Right lung (tissue), 5 donors: ENCODE results near the gene PLEKHM2. TPM values are rescaled to one million over a fixed set of nuclear protein-coding genes. Genes with fewer than 3 reads are reported as not detected.

Source experiments
- DNase-seq, 2 donors: peaks; one replicate each; pipeline ENCODE4 v3.0.0-alpha.2; 2013
- polyA plus RNA-seq, 5 donors: library from polyadenylated mRNA; unstranded; fragments of 120-200 nt; gene quantifications; one replicate each; pipeline versions ENCODE4 v1.2.1 to v1.2.3, GENCODE V29; 2013; ENCODE audit warnings: inconsistent platforms in 1 of 5, low replicate concordance in 1 of 5; ENCODE audit not compliant: insufficient read length in 5 of 5, insufficient read depth in 1 of 5

The PLEKHM2 gene
- polyA plus RNA-seq, 5 donors, result 42.6 to 62.2 (median 55.3) TPM

- no peak for DNase-seq
Measured at GRCh38 chr1:15724949-15725880, 41.1 kb downstream of the PLEKHM2 start.

- DNase-seq, result no peak
Measured at GRCh38 chr1:15726508-15726907, 42.4 kb downstream of the PLEKHM2 start.

GRCh38 chr1:15727021-15727420 is 42.9 kb downstream of the PLEKHM2 start:
- DNase-seq, result no peak

GRCh38 chr1:15727424-15727823 is 43.3 kb downstream of the PLEKHM2 start:
- no peak for DNase-seq

GRCh38 chr1:15727866-15728534 is 43.9 kb downstream of the PLEKHM2 start:
- DNase-seq, result no peak

GRCh38 chr1:15728937-15729657 is 45.0 kb downstream of the PLEKHM2 start:
- DNase-seq, result no peak

GRCh38 chr1:15730423-15730822 is 46.3 kb downstream of the PLEKHM2 start:
- DNase-seq, result no peak

- no peak for DNase-seq
Measured at GRCh38 chr1:15730936-15731335, 46.8 kb downstream of the PLEKHM2 start.

- DNase-seq, result no peak
Measured at GRCh38 chr1:15731735-15732685, 47.9 kb downstream of the PLEKHM2 start.

- DNase-seq, result no peak
Measured at GRCh38 chr1:15732686-15733081, 48.6 kb downstream of the PLEKHM2 start.

- DNase-seq, result no peak
Measured at GRCh38 chr1:15733218-15733725, 49.2 kb downstream of the PLEKHM2 start.

GRCh38 chr1:15733726-15734226 is 49.7 kb downstream of the PLEKHM2 start:
- no peak for DNase-seq

- no peak for DNase-seq
Measured at GRCh38 chr1:15734296-15734695, 50.2 kb downstream of the PLEKHM2 start.

GRCh38 chr1:15734901-15735300 is 50.8 kb downstream of the PLEKHM2 start:
- no peak for DNase-seq

- no peak for DNase-seq
Measured at GRCh38 chr1:15735304-15736037, 51.4 kb downstream of the PLEKHM2 start.

GRCh38 chr1:15736038-15736891 is 52.1 kb downstream of the PLEKHM2 start, which contains the start of gene SLC25A34:
TSS of gene SLC25A34 (plus strand) at chr1:15736258. CDS start at chr1:15736486, 228 bp downstream.
- no peak for DNase-seq

- DNase-seq, result no peak
Measured at GRCh38 chr1:15736892-15737261, 52.8 kb downstream of the PLEKHM2 start.

- DNase-seq, result no peak
Measured at GRCh38 chr1:15737324-15738319, 53.5 kb downstream of the PLEKHM2 start.
